K562 (cell line): ENCODE measurements around the gene ARFGEF2.
"Not testable (repeated sequence)": the region's sequence is repeated elsewhere in the genome, so short reads cannot be mapped to it uniquely, and the experiment has no call there.

Source experiments
- CREBBP ChIP-seq: IDR thresholded peaks from one replicate; pipeline ENCODE4 v1.6.1; 2012; ENCODE audit warnings: low read depth, mild to moderate bottlenecking, control low read depth, inconsistent platforms, low read length
- CTCF ChIP-seq, 3 experiments: IDR thresholded peaks in 2 of 3; conservative IDR thresholded peaks in 1 of 3; 2 replicates each; pipeline ENCODE4 v1.5.1; 2011 to 2012; ENCODE audit warnings: low read length in 3 of 3, mild to moderate bottlenecking in 3 of 3, control low read depth in 2 of 3, improper control_type of control experiment in 1 of 3, inconsistent platforms in 1 of 3, low read depth in 1 of 3, mixed read lengths in 1 of 3, moderate library complexity in 1 of 3; ENCODE audit not compliant: insufficient read depth in 2 of 3
- EZH2 ChIP-seq: IDR thresholded peaks from 2 replicates; pipeline ENCODE4 v1.6.1; 2012; ENCODE audit warnings: low read depth, mild to moderate bottlenecking, inconsistent platforms, low read length, borderline replicate concordance
- PRDM10 ChIP-seq: fragments of 450-650 bp; IDR thresholded peaks from 2 replicates; pipeline ENCODE4 v1.6.1; 2018; ENCODE audit not compliant: partially characterized antibody

GRCh38 chr20:48936178-48936577 is 14.7 kb downstream of the ARFGEF2 start:
- TF ChIP-seq CTCF (IDR thresholded peaks at IDR 0.05 in 2 of 3, conservative IDR thresholded peaks at IDR 0.05 in 1 of 3; ENCODE audit: insufficient read depth in 2 of 3, low read depth in 1 of 3, low read length in 3 of 3); EZH2; PRDM10; CREBBP: not testable (repeated sequence)
